GM10266 (cell line): ENCODE data around the gene CCDC88C.

ENCODE experiments used
- DNase-seq: peaks from one replicate; pipeline ENCODE4 v3.0.0; 2012; ENCODE audit errors: extremely low spot score
- CTCF ChIP-seq: IDR thresholded peaks from 2 replicates; pipeline ENCODE4 v1.5.1; 2012; ENCODE audit warnings: mild to moderate bottlenecking, low read depth; ENCODE audit not compliant: control insufficient read depth, insufficient read depth; ENCODE audit errors: missing control alignments

CCDC88C gene

GRCh38 chr14:91284146-91284790 lies 133.4 kb downstream of the CCDC88C start:
- no peak for TF ChIP-seq CTCF
- DNase-seq: no peak

GRCh38 chr14:91283666-91284065 lies 134.0 kb downstream of the CCDC88C start:
- no peak for DNase-seq
- no peak for TF ChIP-seq CTCF

- no peak for TF ChIP-seq CTCF
- no peak for DNase-seq
Measured at GRCh38 chr14:91282954-91283645, 134.5 kb downstream of the CCDC88C start.

DNA sequence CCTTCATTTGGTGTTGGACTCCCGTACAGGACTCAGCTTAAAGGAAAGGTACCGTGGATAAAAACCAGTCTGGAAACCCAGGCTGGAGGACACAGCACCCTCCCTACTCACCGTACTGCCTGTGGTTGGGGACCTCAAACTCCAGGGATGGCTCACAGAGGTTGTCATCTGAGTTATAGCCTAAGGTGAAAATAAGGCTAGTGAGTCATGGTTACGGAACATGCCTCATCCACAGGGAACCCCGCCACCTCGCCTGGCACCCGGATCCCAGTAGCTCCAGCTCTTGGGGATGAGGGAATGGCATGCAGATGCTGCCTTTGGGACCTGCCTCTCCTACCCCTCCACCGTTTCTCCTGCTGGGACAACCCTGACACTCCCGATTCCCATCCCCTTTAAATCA lies 136.3 kb downstream of the CCDC88C start:
- DNase-seq: no peak
- no peak for TF ChIP-seq CTCF

DNA sequence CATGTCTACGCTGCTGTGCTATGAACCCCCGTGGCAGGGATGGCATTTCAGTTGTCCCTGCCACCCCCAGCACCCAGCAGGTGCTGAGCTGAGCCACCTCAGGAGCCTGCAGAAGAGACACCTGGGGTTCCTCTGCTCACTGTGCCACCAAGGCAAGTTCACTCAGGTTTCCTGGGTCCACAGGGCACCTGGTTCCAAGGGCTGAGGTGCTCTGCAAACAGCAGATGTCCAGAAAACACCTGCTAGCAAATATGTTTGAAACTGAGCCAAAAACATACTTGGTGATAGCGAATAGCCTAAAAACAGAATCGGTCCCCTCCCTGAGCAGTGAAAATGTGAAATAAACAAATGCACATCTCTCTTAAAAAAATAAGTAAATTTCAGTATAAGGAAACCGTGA lies 137.5 kb downstream of the CCDC88C start:
- TF ChIP-seq CTCF: no peak
- no peak for DNase-seq

DNA sequence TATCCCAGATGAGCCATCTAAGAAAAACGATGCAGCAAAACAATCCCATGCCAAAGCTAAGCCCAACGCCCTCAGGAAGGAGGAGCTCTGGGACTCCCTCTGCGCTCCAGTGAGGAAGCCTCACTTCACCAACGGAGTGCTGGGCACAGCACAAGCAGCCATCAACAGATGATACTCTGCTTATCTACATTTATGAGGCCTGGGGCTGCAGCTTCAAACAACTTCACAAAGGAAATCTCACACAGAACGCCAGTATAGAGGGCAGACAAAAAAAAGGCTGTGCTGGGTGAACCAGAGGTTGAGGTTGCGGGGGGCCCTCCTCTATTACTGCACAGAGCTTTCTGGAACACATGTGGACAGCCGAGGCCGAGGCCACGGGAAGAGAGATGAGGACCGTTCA lies 138.3 kb downstream of the CCDC88C start:
- TF ChIP-seq CTCF: no peak
- no peak for DNase-seq

GRCh38 chr14:91278383-91278715 lies 139.3 kb downstream of the CCDC88C start:
- no peak for TF ChIP-seq CTCF
- DNase-seq: no peak
